HFF-Myc (cell line): Measurements from ENCODE around the gene P3H2.

Experiments used
- DNase-seq: peaks from one replicate; pipeline ENCODE4 v3.0.0-alpha.2; 2011; ENCODE audit warnings: low read depth; ENCODE audit errors: extremely low read depth
- H3K4me3 ChIP-seq: replicated peaks from 2 replicates; pipeline ENCODE4 v1.5.1; 2011; ENCODE audit warnings: low read depth, mild to moderate bottlenecking, control low read depth, low read length
- CTCF ChIP-seq: IDR thresholded peaks from 2 replicates; pipeline ENCODE4 v1.5.1; 2012; ENCODE audit warnings: mild to moderate bottlenecking, low read depth, low read length, control low read depth; ENCODE audit errors: missing control alignments

The P3H2 gene

GRCh38 chr3:190070622-190071347 lies 49.9 kb downstream of the P3H2 start:
- TF ChIP-seq CTCF, result no peak
- H3K4me3 ChIP-seq, result no peak overlapping the region
- no peak for DNase-seq

DNA sequence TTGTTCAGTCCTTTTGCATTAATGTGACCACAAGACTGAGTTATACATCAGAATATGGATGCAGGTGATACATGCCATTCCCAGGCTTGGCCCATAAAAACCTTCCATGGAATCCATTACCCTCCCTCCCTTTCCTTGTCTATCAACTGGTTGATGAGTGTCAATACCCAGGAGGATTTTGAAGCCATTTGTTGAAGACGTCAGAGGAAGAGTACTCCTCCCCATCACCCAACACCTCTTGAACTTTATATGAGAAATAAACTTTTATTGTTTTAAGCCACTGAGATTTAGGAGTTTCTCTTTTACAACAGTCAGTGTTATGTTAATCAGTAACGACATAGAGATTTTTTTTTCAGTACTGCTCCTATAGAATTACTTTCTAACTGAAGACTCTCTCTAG lies 55.5 kb downstream of the P3H2 start:
- no peak for DNase-seq
- no peak overlapping the region for H3K4me3 ChIP-seq
- TF ChIP-seq CTCF, result no peak

DNA sequence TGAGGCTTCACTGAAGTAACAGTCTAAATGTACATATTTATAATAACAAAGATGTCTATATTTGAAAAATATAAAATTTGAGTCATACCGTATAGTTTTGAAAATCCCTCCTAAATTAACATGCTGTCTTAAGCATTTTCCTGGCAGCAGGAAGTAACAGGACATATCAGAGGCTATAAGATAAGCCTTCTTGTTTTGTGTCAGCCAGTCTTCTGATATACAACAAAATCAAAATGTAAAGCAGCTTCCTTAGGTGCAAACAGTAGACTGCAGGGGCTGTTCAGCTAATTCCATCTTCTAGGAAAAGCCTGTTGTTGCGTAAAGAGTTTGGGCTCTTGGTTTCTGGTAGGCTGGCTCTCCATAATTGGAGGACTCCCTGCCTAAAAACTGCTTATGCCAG lies 56.0 kb downstream of the P3H2 start:
- no peak for DNase-seq
- no peak for TF ChIP-seq CTCF
- no peak overlapping the region for H3K4me3 ChIP-seq

DNA sequence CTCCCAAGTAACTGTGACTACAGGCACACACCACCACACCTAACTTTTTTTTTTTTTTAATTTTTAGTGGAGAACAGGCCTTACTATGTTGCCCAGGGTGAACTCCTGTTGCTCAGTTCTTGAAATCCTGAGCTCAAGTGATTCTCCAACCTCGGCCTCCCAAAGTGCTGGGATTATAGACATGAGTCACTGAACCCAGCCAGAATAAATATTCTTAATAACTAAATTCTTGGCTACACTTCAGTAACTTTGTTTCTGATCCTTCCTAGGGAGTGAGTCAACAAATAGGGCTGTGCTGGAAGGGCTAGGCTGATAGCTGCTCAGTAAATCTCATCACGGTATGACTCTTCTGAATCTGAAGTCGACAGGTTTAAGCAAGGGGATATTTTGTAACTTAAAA lies 56.6 kb downstream of the P3H2 start:
- no peak for DNase-seq
- no peak overlapping the region for H3K4me3 ChIP-seq
- no peak for TF ChIP-seq CTCF

DNA sequence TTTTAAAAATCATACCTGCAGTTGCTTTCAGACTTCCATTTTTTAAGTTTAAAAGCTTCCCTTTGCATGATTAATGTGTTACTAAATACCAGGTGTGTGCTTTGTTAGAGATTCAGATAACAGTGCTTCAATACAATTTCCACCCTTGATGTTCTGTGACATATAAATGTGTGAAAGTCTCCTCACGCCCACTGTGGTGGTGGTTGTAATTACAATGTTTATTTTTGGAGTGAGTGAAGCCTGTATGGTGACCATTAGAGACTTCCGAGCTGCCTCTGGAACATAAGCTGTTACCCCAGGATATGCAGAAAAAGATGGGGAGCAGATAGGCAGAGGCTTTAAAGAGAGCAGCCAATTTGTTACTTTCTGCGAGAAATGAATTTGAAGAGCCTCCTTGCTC lies 57.2 kb downstream of the P3H2 start:
- TF ChIP-seq CTCF, result no peak
- no peak overlapping the region for H3K4me3 ChIP-seq
- DNase-seq, result no peak

DNA sequence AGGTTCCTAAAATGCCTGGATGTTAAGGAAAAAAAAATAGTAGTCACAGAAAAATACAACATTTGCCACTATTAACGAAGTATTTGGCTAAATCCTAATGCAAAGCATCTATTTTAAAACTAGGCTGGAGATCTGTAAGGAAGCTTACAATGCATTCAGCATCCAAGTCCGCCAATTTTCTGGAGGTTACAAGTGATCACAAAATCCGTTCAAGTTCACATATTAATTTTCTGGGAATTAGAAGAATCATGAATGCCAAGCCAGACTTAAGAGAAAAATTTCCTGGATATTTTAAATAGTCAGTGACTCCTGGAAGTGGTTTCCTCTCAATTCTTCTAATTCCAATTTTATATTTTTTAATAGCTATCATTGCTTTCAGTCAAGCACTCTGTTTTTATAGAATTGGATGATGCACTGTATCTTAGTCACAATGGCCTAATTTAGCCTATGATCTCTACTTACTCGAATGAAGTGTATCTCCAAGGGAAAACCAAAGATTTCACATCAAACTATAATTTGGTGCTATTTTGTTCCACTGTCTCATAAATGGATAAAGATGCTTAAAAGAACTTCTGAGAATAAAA lies 60.4 kb downstream of the P3H2 start:
- no peak overlapping the region for H3K4me3 ChIP-seq
- no peak for DNase-seq
- no peak for TF ChIP-seq CTCF

GRCh38 chr3:190059242-190059590 lies 61.5 kb downstream of the P3H2 start:
- H3K4me3 ChIP-seq, result no peak overlapping the region
- DNase-seq, result no peak
- no peak for TF ChIP-seq CTCF
